DOHH2 (cell line): Measurements from ENCODE around the gene RCE1.

Source experiments
- H3F3A ChIP-seq: fragments of 200-600 bp; sonication (generic), shearing (Covaris generic); 2 replicates; pipeline ENCODE4 v1.6.0; 2016; ENCODE audit warnings: antibody characterized with exemption, mild to moderate bottlenecking; ENCODE audit not compliant: control insufficient read depth, insufficient read depth
- H3K27ac ChIP-seq: fragments of 200-600 bp; sonication (generic); 2 replicates; pipeline ENCODE4 v1.5.1; 2014; ENCODE audit warnings: low read depth, mild to moderate bottlenecking, low read length, moderate library complexity
- H3K27me3 ChIP-seq: fragments of 200-600 bp; sonication (generic); 2 replicates; pipeline ENCODE4 v1.6.1; 2014; ENCODE audit warnings: mild to moderate bottlenecking, low read length, mixed read lengths; ENCODE audit not compliant: control insufficient read depth
- H3K36me3 ChIP-seq: fragments of 200-600 bp; sonication (generic); 2 replicates; pipeline ENCODE4 v1.6.1; 2014; ENCODE audit warnings: mild to moderate bottlenecking, low read length, moderate library complexity, mixed read lengths; ENCODE audit not compliant: control insufficient read depth
- H3K4me1 ChIP-seq: fragments of 200-600 bp; sonication (generic); 2 replicates; pipeline ENCODE4 v1.6.1; 2014; ENCODE audit warnings: mild to moderate bottlenecking, low read length, mixed read lengths; ENCODE audit not compliant: control insufficient read depth
- H3K4me2 ChIP-seq: fragments of 200-600 bp; sonication (generic); 2 replicates; pipeline ENCODE4 v1.6.0; 2014; ENCODE audit warnings: mild to moderate bottlenecking, low read length, moderate library complexity
- H3K4me3 ChIP-seq: fragments of 200-600 bp; sonication (generic); 2 replicates; pipeline ENCODE4 v1.5.1; 2014; ENCODE audit warnings: mild to moderate bottlenecking, low read length, mixed read lengths
- H3K79me2 ChIP-seq: fragments of 200-600 bp; sonication (generic); 2 replicates; pipeline ENCODE4 v1.6.1; 2014; ENCODE audit warnings: mild to moderate bottlenecking, low read length, mixed read lengths; ENCODE audit not compliant: control insufficient read depth
- H3K9me2 ChIP-seq: fragments of 200-600 bp; sonication (generic); replicated peaks from 2 replicates; pipeline ENCODE4 v1.6.1; 2014; ENCODE audit warnings: mild to moderate bottlenecking, low read length, mixed read lengths; ENCODE audit not compliant: control insufficient read depth
- H3K9me3 ChIP-seq: fragments of 200-600 bp; sonication (generic); 2 replicates; pipeline ENCODE4 v1.6.1; 2014; ENCODE audit warnings: antibody characterized with exemption, low read length, mixed read lengths; ENCODE audit not compliant: control insufficient read depth, insufficient read depth
- H4K20me1 ChIP-seq: fragments of 200-600 bp; sonication (generic); 2 replicates; pipeline ENCODE4 v1.6.0; 2014; ENCODE audit warnings: low read depth, mild to moderate bottlenecking, antibody characterized with exemption, low read length, moderate library complexity; ENCODE audit not compliant: control insufficient read depth, insufficient read depth
- EZH2phosphoT487 ChIP-seq: fragments of 200-600 bp; sonication (generic); IDR thresholded peaks from 2 replicates; pipeline ENCODE4 v1.6.1; 2017; ENCODE audit warnings: borderline replicate concordance, mild to moderate bottlenecking, antibody characterized with exemption, low read length, moderate library complexity, mixed read lengths
- TF ChIP-seq, protein P1 (sequence below): fragments of 200-600 bp; sonication (generic); IDR thresholded peaks from one replicate; pipeline ENCODE4 v1.5.1; 2014; ENCODE audit warnings: antibody characterized with exemption, mild to moderate bottlenecking, low read depth, low read length; ENCODE audit not compliant: poor library complexity, severe bottlenecking

The RCE1 gene

GRCh38 chr11:66869567-66869870 is 26.3 kb downstream of the RCE1 start:
- TF ChIP-seq, protein P1, sequence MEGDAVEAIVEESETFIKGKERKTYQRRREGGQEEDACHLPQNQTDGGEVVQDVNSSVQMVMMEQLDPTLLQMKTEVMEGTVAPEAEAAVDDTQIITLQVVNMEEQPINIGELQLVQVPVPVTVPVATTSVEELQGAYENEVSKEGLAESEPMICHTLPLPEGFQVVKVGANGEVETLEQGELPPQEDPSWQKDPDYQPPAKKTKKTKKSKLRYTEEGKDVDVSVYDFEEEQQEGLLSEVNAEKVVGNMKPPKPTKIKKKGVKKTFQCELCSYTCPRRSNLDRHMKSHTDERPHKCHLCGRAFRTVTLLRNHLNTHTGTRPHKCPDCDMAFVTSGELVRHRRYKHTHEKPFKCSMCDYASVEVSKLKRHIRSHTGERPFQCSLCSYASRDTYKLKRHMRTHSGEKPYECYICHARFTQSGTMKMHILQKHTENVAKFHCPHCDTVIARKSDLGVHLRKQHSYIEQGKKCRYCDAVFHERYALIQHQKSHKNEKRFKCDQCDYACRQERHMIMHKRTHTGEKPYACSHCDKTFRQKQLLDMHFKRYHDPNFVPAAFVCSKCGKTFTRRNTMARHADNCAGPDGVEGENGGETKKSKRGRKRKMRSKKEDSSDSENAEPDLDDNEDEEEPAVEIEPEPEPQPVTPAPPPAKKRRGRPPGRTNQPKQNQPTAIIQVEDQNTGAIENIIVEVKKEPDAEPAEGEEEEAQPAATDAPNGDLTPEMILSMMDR, result no peak
- TF ChIP-seq EZH2phosphoT487, result no peak
- no peaks in the 10 kb centered on the region for H3K9me3 ChIP-seq
- no peak overlapping the region for H3K4me2 ChIP-seq
- no peak overlapping the region for H3K4me3 ChIP-seq
- no peaks in the 10 kb centered on the region for H4K20me1 ChIP-seq
- no peaks in the 10 kb centered on the region for H3K79me2 ChIP-seq
- peaks cover 46% of the 10 kb centered on the region for H3K4me1 ChIP-seq
- H3K27ac ChIP-seq, result no peak overlapping the region
- H3K9me2 ChIP-seq, result no peaks in the 10 kb centered on the region
- H3K27me3 ChIP-seq, result no peaks in the 10 kb centered on the region
- peaks cover 4% of the 10 kb centered on the region for H3F3A ChIP-seq
- no peaks in the 10 kb centered on the region for H3K36me3 ChIP-seq

- Histone ChIP-seq H3K9me3 (no peaks in the 10 kb centered on the region), H3K27ac (no peak overlapping the region), H3K36me3 (no peaks in the 10 kb centered on the region), H3K27me3 (no peaks in the 10 kb centered on the region), H3K4me1 (peaks cover 40% of the 10 kb centered on the region), H4K20me1 (no peaks in the 10 kb centered on the region), H3K4me2 (no peak overlapping the region), H3K79me2 (no peaks in the 10 kb centered on the region), H3K4me3 (no peak overlapping the region), H3F3A (peaks cover 4% of the 10 kb centered on the region), H3K9me2 (no peaks in the 10 kb centered on the region)
- TF ChIP-seq, protein P1, result no peak
- TF ChIP-seq EZH2phosphoT487, result no peak
These were observed 26.9 kb downstream of the RCE1 start for GRCh38 chr11:66870131-66870530.

- no peaks in the 10 kb centered on the region for H4K20me1 ChIP-seq
- peaks cover 4% of the 10 kb centered on the region for H3F3A ChIP-seq
- no peak overlapping the region for H3K27ac ChIP-seq
- no peak overlapping the region for H3K4me2 ChIP-seq
- H3K36me3 ChIP-seq, result no peaks in the 10 kb centered on the region
- H3K9me2 ChIP-seq, result no peaks in the 10 kb centered on the region
- peaks cover 2% of the 10 kb centered on the region; the same call in 1 of the 2 replicates for H3K27me3 ChIP-seq
- no peaks in the 10 kb centered on the region for H3K79me2 ChIP-seq
- H3K4me1 ChIP-seq, result peaks cover 33% of the 10 kb centered on the region
- H3K4me3 ChIP-seq, result no peak overlapping the region
- no peak for TF ChIP-seq EZH2phosphoT487
- TF ChIP-seq, protein P1, result no peak
- no peaks in the 10 kb centered on the region for H3K9me3 ChIP-seq
These were observed 27.6 kb downstream of the RCE1 start for GRCh38 chr11:66870616-66871520.
